Myocyte (in vitro differentiated cells): ENCODE measurements around the gene CHRNE. TPM values are rescaled to one million over a fixed set of nuclear protein-coding genes. Genes with fewer than 3 reads are reported as not detected.
"Not testable (repeated sequence)": the region's sequence is repeated elsewhere in the genome, so short reads cannot be mapped to it uniquely, and the experiment has no call there.

Experiments
- DNase-seq: peaks from one replicate; pipeline ENCODE4 v3.0.0-alpha.2; 2012; ENCODE audit warnings: low read depth
- total RNA-seq: library from RNA; depleted of rRNA; stranded (reverse); fragments of >200 nt; gene quantifications from 2 replicates; pipeline ENCODE4 v1.2.3, GENCODE V29; 2014

CHRNE gene
- total RNA-seq, 1 donor from 2014 or later: not detected

- DNase-seq: no peak
These were observed 11.2 kb downstream of the CHRNE start for GRCh38 chr17:4891411-4892410.

- DNase-seq: no peak
These were observed 15.3 kb downstream of the CHRNE start for GRCh38 chr17:4887581-4887980.

DNA sequence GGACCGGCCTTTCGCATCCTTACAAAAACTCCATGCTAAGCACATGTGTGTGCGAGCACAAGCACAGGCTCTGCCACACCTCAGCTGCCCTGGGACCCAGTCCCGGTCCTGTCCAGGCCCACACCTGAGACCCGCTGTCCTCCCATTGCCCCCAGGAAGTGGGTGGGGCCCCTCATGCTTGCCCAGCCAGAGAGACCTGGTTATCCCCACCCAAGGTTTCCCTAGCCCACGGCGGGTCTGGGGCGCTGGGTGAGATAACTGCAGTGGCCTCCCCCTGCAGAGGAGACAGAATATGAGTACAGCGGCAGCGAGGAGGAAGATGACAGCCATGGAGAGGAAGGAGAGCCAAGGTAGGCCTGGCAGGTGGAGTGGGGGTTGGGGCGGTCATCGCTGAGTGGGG, 16.1 kb downstream of the CHRNE start:
- no peak for DNase-seq

DNA sequence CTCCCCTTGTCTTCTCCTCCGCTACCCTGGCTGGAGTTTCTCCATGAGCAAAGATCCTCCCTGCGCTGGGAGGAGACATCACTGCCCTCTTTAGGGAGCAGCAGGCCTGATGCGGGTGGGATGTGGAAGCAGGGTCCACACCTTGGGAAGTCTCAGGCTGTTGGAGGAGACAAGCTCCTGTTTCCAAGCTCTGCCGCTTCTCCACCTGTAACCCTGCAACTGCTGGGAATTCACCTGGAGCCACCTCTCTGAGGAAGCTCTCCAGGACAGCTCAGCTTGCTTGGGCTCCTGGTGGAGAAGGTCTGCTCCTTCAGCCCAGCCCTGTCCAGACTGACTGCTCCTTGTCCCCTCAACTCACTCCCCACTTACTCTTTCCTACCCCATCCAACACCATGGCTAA, 18.4 kb downstream of the CHRNE start:
- no peak for DNase-seq

DNA sequence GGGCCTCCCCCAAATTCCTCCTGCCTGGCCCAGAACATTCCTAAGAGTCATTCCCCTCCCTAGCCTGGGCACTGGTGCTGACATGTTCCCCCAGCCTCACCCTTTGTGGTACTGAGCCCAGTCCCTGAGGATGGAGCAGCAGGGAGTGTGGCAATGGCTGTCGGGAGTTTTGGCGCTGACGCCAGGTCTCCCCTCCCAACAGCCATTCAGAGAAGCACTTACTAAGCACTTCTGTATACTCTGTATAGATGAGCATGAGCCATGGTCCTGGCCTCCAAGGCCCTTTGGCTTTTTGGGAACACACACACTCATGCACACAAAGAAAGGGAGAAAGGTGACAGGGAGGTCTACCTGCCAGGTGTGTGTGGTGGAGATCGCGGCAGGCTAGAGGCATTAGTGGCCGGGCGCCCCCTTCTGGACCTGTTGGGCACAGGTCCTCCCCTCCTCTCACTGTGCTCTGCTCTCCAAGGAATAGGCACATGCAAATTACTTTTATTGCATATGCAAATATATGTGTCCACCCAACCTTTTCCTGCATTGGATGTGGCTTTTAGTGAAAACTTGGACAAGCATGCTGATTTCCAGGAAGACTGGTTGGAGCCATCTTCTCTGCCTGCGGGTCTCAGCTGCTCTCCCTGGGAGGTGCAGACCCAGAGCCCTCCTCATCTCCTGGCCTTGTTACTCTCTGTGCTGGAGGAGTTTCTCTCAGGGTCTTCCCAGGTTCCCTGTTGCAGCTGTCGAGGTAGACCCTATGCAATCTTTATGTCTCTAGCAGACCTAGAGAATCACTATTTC, 20.9 kb downstream of the CHRNE start:
- peak; percentile 14 for DNase-seq

DNA sequence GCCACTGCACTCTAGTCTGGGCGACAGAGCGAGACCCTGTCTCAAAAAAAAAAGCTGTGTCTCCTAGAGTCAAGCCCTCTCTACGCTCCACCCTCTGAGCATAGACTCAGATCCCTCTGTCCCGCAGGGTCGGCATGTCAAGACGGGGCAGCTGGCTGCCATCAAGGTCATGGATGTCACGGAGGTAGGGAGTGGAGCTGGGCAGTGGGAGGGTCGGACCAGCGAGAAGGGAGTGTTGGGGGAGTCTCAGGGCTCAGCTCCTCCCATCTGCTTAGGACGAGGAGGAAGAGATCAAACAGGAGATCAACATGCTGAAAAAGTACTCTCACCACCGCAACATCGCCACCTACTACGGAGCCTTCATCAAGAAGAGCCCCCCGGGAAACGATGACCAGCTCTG, 22.0 kb downstream of the CHRNE start:
- DNase-seq: no peak

DNA sequence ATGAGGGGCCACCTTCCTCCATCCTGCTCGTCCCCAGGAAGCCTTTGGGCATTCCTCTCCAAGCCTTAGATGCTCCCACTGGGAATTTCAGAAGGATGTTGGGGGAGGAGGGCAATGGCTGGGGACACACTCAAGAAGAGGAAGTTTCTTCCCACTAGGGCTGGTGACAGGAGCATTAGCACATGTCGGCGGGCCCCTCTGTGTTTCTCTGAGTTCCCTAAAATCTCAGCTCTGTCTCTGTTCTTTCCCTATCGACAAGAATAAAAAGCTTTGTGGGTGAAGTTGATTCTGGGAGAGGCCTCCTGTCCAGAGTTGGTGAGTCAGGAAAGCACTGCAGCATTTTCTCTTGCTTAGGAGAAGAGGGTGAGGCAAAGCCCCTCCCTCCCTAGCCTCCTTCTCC, 23.3 kb downstream of the CHRNE start:
- no peak for DNase-seq

- no peak for DNase-seq
These were observed 25.8 kb downstream of the CHRNE start for GRCh38 chr17:4877089-4877488.

DNA sequence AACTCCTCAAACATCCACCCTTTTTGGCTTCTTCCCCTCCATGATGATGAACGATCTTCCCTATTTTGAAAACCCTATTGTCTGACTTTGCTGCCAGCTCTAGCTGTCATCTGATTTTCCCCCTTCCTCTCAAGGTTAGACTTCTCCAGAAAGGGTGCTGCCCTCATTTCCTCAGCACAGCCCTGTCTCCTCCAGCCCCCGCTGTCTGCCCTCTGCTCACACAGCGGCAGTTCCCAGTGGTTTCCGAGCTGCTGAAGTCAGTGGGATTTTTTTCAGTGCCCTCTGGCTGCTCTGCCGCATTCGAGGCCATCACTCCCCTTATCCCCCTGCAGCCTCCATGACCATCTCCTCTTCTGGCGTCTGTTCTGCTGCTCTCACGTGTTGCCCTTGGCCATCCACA, 30.1 kb downstream of the CHRNE start:
- no peak for DNase-seq

DNA sequence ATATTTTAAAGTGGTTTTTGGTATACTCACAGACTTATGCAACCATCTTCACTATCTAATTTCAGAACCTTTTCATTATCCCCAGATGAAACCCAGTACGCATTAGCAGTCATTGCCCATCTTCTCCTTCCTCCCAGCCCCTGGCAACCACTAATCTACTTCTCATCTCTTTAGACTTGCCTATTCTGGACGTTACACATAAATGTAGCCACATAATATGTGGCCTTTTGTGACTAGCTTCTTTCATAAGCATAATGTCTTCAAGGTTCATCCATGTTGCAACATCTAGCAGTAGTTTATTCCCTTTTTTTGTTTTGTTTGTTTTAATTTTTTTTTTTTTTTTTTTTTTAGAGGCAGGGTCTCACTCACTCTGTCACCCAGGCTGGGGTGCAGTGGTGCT, 32.0 kb downstream of the CHRNE start:
- no peak for DNase-seq

GRCh38 chr17:4869058-4869998, 33.6 kb downstream of the CHRNE start:
- not testable (repeated sequence) for DNase-seq

DNA sequence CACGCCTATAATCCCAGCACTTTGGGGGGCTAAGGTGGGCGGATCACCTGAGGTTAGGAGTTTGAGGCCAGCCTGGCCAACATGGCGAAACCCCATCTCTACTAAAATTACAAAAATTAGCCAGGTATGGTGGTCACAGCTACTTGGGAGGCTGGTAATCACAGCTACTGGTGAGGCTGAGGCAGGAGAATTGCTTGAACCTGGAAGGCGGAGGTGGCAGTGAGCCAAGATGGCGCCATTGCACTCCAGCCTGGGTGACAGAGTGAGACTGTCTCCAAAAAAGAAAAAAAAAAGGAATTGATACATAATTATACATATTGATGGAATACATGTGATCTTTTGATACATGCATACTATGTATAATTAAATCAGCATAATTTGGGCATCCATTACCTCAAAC, 35.4 kb downstream of the CHRNE start:
- DNase-seq: not testable (repeated sequence)

GRCh38 chr17:4863321-4863720, 39.6 kb downstream of the CHRNE start:
- no peak for DNase-seq

DNA sequence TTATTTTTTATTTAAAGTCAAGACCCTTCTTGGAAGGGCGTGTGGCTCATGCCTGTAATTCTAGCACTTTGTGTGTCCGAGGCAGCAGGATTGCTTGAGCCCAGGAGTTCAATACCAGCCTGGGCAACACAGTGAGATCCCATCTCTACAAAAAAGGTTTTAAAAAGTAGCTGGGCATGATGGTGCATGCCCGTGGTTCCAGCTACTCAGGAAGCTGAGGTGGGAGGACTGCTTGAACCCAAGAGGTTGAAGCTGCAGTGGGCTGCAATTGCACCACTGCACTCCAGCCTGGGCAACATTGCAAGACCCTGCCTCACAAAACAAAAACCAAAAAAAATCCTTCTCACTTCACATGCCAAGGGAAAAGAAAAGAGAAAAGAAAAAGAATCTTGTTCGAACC, 40.2 kb downstream of the CHRNE start:
- no peak for DNase-seq

DNA sequence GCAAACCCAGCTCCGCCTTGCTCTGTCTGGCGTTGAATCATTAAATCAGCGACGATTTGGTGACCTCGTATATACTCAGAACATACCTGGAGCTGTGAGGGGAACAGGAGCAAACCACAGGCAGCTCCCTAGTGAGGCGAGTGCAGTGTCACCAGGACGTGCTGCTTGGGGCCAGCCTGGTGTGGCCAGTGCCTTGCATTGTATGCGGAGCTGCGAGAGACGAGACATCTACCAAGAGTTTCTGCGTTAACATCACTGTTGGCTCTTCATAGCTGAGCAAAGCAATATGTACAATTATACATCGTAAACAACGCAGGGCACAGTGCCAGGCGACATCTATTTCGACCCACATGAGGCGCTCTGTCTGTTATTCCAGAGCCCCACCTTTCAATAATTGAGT, 41.8 kb downstream of the CHRNE start:
- no peak for DNase-seq

DNA sequence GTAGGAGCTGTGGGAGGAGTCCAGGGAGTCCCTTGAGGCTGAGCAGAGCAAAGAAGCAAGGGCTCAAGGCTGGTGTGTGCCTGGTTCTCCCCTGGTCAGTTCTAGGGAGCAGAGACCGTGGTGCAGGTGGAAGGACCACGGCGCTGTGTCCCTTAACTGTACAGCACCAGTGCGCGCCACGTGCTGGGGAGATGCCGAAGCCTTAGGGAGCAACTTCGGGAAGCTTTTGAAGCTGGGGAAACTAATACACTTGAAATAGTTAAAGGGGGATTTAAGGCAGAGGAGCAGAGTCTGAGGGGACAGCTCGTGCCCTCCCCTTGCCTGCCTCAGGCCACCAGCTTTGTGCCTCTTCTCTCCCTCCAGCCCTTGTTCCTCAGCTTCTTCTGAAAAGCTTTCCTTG, 42.2 kb downstream of the CHRNE start:
- DNase-seq: no peak

GRCh38 chr17:4859816-4860625, 42.9 kb downstream of the CHRNE start:
- no peak for DNase-seq

DNA sequence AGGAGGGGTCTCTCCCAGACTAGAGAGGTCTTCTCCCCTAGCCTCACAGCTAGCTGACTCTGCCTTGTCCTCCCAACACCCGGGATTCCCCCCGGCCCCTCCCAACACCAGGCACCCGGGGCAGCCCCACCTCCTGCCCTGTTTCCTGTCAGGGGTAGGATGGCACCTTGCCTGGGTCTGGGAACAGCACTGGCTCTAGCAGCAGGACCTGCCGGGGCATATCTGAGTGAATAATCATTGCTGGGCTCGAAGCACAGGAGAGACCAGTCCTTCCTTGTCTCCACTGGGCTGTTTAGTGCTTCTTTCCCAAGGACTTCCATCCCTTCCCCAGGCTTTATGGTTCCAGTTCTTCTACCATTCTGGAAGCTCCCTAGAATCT, 44.0 kb downstream of the CHRNE start:
- DNase-seq: no peak

- DNase-seq: no peak
These were observed 44.6 kb downstream of the CHRNE start for GRCh38 chr17:4858068-4858881.
